Transverse colon (tissue), 4 donors: ENCODE data around the gene DNHD1. TPM values are rescaled to one million over a fixed set of nuclear protein-coding genes. Genes with fewer than 3 reads are reported as not detected.

ENCODE experiments used
- DNase-seq: peaks from one replicate; pipeline ENCODE4 v3.0.0-alpha.2; 2019
- H3K27ac ChIP-seq, 4 donors: fragments of 200-600 bp; sonication (generic); 2 replicates each; pipeline ENCODE4 v1.5.1; 2016 to 2018; ENCODE audit warnings: inconsistent platforms in 4 of 4
- H3K27me3 ChIP-seq: fragments of 200-600 bp; sonication (generic); 2 replicates; pipeline ENCODE4 v1.5.1; 2017; ENCODE audit warnings: inconsistent platforms
- H3K36me3 ChIP-seq, 4 donors: fragments of 200-600 bp; sonication (generic); 2 replicates each; pipeline ENCODE4 v1.5.1; 2017 to 2019; ENCODE audit warnings: inconsistent platforms in 4 of 4
- H3K4me1 ChIP-seq, 4 donors: fragments of 200-600 bp; sonication (generic); 2 replicates each; pipeline ENCODE4 v1.5.1; 2017 to 2020; ENCODE audit warnings: inconsistent platforms in 4 of 4
- H3K4me3 ChIP-seq, 4 donors: fragments of 200-600 bp; sonication (generic); 1 replicate in 1 of 4; 2 replicates in 3 of 4; pipeline versions ENCODE4 v1.5.1 to v1.6.1; 2017 to 2019; ENCODE audit warnings: inconsistent platforms in 4 of 4
- H3K9me3 ChIP-seq, 2 donors: fragments of 200-600 bp; sonication (generic); 2 replicates each; pipeline ENCODE4 v1.5.1; 2017 to 2019; ENCODE audit warnings: inconsistent platforms in 2 of 2
- EP300 ChIP-seq: sonication (generic); formaldehyde crosslinking; IDR thresholded peaks from one replicate; pipeline ENCODE4 v1.6.1; 2017; ENCODE audit warnings: antibody characterized with exemption, low read depth
- POLR2A ChIP-seq: fragments of 450-650 bp; IDR thresholded peaks from one replicate; pipeline ENCODE4 v1.6.1; 2016; ENCODE audit warnings: antibody characterized with exemption, mild to moderate bottlenecking, moderate library complexity
- POLR2AphosphoS5 ChIP-seq, 3 donors: sonication (generic); formaldehyde crosslinking; IDR thresholded peaks; one replicate each; pipeline ENCODE4 v1.6.1; 2016; ENCODE audit warnings: antibody characterized with exemption in 3 of 3
- WGBS, 2 donors: methylation state at CpG; one replicate each; pipeline ENCODE4 v1.1.5; 2018; ENCODE audit warnings: low coverage in 1 of 2; 5-methylcytosine and 5-hydroxymethylcytosine counted together
- in situ Hi-C, 4 donors: fragments of 200-750 bp; cut with MboI; loops; one replicate each; pipeline versions ENCODE4 v1.15.0 to v1.15.1; 2017; ENCODE audit warnings: low sequenced_read_pairs in 3 of 4, low pct_ligation_motif_present in 1 of 4, low pct_unique_long_range_greater_than_20kb in 1 of 4
- intact Hi-C: fragments of 100-400 bp; cut with DNase I; formaldehyde crosslinking; loops from one replicate; pipeline ENCODE4 v1.15.1; 2023; ENCODE audit warnings: low total_unique reads
- total RNA-seq, 4 donors: library from RNA; depleted of rRNA; stranded (reverse); fragments of >200 nt; gene quantifications; one replicate each; pipeline ENCODE4 v1.1.0, GENCODE V29; 2016
- TF ChIP-seq, protein P1 (sequence below), 5 experiments: fragments of 200-600 bp in 3 of 5; fragments of 450-650 bp in 2 of 5; sonication (generic) in 3 of 5; IDR thresholded peaks; 1 replicate in 2 of 5; 2 replicates in 3 of 5; pipeline ENCODE4 v1.5.1; 2016 to 2017; ENCODE audit warnings: antibody characterized with exemption in 5 of 5, inconsistent platforms in 3 of 5, mild to moderate bottlenecking in 2 of 5, moderate library complexity in 1 of 5

The DNHD1 gene
- total RNA-seq, 4 donors from 2014 or later = 19.3 to 57.5 (median 34.0) TPM

DNA sequence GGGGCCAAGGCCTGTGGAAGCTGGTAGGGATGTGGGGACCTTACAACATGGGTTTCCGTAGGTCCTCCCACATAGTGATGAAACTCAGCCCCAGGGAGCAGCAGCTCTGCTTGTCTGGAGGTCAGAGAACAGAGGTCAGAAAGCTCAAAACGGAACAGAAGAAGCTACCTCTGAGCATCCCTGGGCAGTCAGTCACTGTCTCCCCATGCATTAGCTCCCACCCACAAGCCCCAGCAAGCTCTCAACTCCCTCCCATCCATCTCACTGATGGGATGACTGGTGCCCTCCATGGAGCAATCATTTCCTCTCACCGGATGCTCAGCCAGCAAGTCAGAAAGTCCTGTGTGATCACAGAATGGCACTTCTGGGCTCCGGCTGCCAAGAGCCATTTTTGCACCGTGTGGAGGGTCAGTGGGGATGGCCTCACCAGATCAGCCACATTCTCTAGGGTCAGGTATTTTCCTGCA, 120.3 kb downstream of the DNHD1 start:
- Histone ChIP-seq H3K27me3 (no peaks in the 10 kb centered on the region), H3K4me3 (peak overlapping the region in 1 of 4 donors; percentile 93), H3K4me1 (peaks cover 4 to 36% (median 27%) of the 10 kb centered on the region in 4 donors), H3K9me3 (no peaks in the 10 kb centered on the region), H3K36me3 (no peaks in the 10 kb centered on the region), H3K27ac (peak overlapping the region; percentile 88 to 91 (median 91))
- WGBS, 2 donors = 89% methylated on average over 5 of the region's 5 CpGs; no CpG with 5 or more reads in 1 of the 2 donors
- intact Hi-C loops (no loop called here), in situ Hi-C loops (loop anchor here in 1 of 4 donors (5.0 kb wide), 1 partner anchor 65 kb away; the partner anchor contains the start of gene MRPL17)
- TF ChIP-seq EP300 (no peak), POLR2A (no peak), POLR2AphosphoS5 (IDR thresholded peaks at IDR 0.05) (no peak)
- TF ChIP-seq, protein P1, sequence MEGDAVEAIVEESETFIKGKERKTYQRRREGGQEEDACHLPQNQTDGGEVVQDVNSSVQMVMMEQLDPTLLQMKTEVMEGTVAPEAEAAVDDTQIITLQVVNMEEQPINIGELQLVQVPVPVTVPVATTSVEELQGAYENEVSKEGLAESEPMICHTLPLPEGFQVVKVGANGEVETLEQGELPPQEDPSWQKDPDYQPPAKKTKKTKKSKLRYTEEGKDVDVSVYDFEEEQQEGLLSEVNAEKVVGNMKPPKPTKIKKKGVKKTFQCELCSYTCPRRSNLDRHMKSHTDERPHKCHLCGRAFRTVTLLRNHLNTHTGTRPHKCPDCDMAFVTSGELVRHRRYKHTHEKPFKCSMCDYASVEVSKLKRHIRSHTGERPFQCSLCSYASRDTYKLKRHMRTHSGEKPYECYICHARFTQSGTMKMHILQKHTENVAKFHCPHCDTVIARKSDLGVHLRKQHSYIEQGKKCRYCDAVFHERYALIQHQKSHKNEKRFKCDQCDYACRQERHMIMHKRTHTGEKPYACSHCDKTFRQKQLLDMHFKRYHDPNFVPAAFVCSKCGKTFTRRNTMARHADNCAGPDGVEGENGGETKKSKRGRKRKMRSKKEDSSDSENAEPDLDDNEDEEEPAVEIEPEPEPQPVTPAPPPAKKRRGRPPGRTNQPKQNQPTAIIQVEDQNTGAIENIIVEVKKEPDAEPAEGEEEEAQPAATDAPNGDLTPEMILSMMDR (IDR thresholded peaks at IDR 0.05) = no peak
- no peak for DNase-seq

DNA sequence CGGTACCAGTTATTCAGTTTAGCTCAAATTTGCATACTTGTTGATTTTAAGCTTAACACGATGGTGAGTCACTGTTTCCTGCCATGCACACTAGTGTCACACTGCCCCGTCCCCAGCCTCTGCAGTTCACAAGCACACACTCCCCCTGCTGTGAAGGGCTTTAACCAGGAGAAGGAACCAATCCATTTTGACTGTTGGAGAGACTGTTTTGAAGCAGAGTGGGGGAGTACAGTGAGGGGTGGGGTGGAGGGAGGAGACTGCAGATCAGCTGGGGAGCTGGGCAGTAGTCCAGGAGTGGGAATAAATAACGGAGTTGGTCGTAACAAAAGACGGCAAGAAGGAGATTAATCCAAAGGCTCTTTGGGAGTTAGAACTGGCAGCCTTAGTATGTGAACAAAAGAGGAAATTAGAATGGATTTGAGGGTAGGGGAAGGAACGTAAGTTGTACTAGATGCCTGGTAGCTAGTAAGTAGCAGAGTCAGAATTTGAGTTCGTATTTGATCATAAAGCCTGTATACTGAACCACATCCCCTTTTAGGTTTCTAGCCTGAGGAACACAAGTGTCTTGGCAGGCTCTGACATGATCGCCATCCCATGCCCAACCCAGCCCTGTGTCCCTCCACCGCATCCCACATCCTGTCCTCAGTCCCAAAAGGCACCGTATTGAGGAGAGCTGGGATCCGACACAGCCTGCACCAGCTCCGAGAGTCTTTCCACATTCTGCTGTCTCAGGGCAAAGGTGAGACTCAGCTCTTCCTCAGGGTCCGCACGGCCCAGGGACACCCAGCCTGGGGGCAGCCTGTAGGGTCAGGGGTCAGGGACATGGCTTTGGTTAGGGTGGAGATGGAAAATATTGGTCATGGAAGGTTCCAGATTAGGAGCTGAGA, 121.3 kb downstream of the DNHD1 start:
- peaks cover 4 to 30% (median 20%) of the 10 kb centered on the region in 4 donors for H3K4me1 ChIP-seq
- peak; percentile 49 for DNase-seq
- H3K27ac ChIP-seq = peak overlapping the region; percentile 88 to 91 (median 91)
- H3K9me3 ChIP-seq = no peaks in the 10 kb centered on the region
- no peaks in the 10 kb centered on the region for H3K27me3 ChIP-seq
- intact Hi-C loops = no loop called here
- peak overlapping the region; percentile 48 to 93 (median 65) for H3K4me3 ChIP-seq
- 7 to 22% methylated on average over 7 to 15 of the region's 15 CpGs for WGBS, 2 donors
- TF ChIP-seq POLR2AphosphoS5 (IDR thresholded peaks at IDR 0.05) (peak; percentile 35 to 51 (median 48)), EP300 (no peak), POLR2A (peak; percentile 40)
- in situ Hi-C loops = loop anchor here in 1 of 4 donors (5.0 kb wide), 1 partner anchor 64 kb away; the partner anchor contains the start of gene MRPL17
- H3K36me3 ChIP-seq = no peaks in the 10 kb centered on the region

GRCh38 chr11:6619004-6619745, 122.1 kb downstream of the DNHD1 start, which contains the start of gene TPP1:
Gene TPP1 (minus strand): TSS chr11:6619422. CDS start chr11:6619400, 22 bp downstream.
- peak within 1 kb of the TSS; percentile 48 to 93 (median 65) for H3K4me3 ChIP-seq
- peaks cover 4 to 24% (median 17%) of the 10 kb centered on the region in 4 donors for H3K4me1 ChIP-seq
- no peaks in the 10 kb centered on the region for H3K9me3 ChIP-seq
- 0% methylated on average over 5 to 16 of the region's 16 CpGs for WGBS, 2 donors
- peak; percentile 95 for DNase-seq
- no peaks in the 10 kb centered on the region for H3K27me3 ChIP-seq
- intact Hi-C loops (no loop called here), in situ Hi-C loops (loop anchor here in 1 of 4 donors (5.0 kb wide), 1 partner anchor 63 kb away; the partner anchor contains the start of gene MRPL17)
- H3K27ac ChIP-seq = peak within 1 kb of the TSS; percentile 88 to 91 (median 91)
- TF ChIP-seq, protein P1 (IDR thresholded peaks at IDR 0.05) = no peak
- TF ChIP-seq POLR2AphosphoS5 (IDR thresholded peaks at IDR 0.05) (peak; percentile 94 to 97 (median 96)), POLR2A (peak; percentile 85), EP300 (no peak)
- H3K36me3 ChIP-seq = no peaks in the 10 kb centered on the region

- H3K36me3 ChIP-seq = no peaks in the 10 kb centered on the region
- in situ Hi-C loops = no loop called here
- WGBS, 2 donors = 82 to 83% methylated on average over 1 of the region's 1 CpG
- H3K9me3 ChIP-seq = no peaks in the 10 kb centered on the region
- intact Hi-C loops = no loop called here
- H3K27me3 ChIP-seq = no peaks in the 10 kb centered on the region
- no peak overlapping the region for H3K4me3 ChIP-seq
- TF ChIP-seq EP300 (no peak), POLR2A (no peak), POLR2AphosphoS5 (IDR thresholded peaks at IDR 0.05) (no peak)
- TF ChIP-seq, protein P1 (IDR thresholded peaks at IDR 0.05) = no peak
- no peak for DNase-seq
- no peak overlapping the region for H3K27ac ChIP-seq
- H3K4me1 ChIP-seq = peaks cover 4 to 24% (median 17%) of the 10 kb centered on the region in 4 donors
Observed at GRCh38 chr11:6620636-6621035, 123.6 kb downstream of the DNHD1 start.

Other genes with a start within 250 kb of the DNHD1 start
- gene CCKBR, start 237.4 kb upstream of the DNHD1 start, total RNA-seq = under 1 TPM in 1 of 4 donors, not detected in 3; 0.48 TPM
- 100 to 1,000 TPM in 1 of 4 donors, 10 to 100 TPM in 2, 1 to 10 TPM in 1; 8.2 to 124 (median 31.0) TPM for gene CAVIN3, start 176.8 kb upstream of the DNHD1 start, total RNA-seq
- gene SMPD1, start 106.8 kb upstream of the DNHD1 start, total RNA-seq = 10 to 100 TPM; 27.7 to 67.0 (median 43.2) TPM
- 10 to 100 TPM in 3 of 4 donors, 1 to 10 TPM in 1; 9.0 to 18.3 (median 12.0) TPM for gene APBB1, start 78.2 kb upstream of the DNHD1 start, total RNA-seq
- gene HPX, start 56.3 kb upstream of the DNHD1 start, total RNA-seq = 1 to 10 TPM in 2 of 4 donors, not detected in 2; 1.8 to 4.6 TPM
- gene TRIM3, start 23.3 kb upstream of the DNHD1 start, total RNA-seq = 100 to 1,000 TPM in 1 of 4 donors, 10 to 100 TPM in 3; 49.1 to 205 (median 67.9) TPM
- gene ARFIP2, start 15.9 kb upstream of the DNHD1 start, total RNA-seq = 100 to 1,000 TPM in 1 of 4 donors, 10 to 100 TPM in 3; 77.3 to 110 (median 87.2) TPM
- 10 to 100 TPM; 19.1 to 40.2 (median 30.3) TPM for gene TIMM10B, start 15.8 kb upstream of the DNHD1 start, total RNA-seq
- gene RRP8, start 106.3 kb downstream of the DNHD1 start, total RNA-seq = 100 to 1,000 TPM in 1 of 4 donors, 10 to 100 TPM in 2, 1 to 10 TPM in 1; 9.7 to 145 (median 48.2) TPM
- 100 to 1,000 TPM; 159 to 211 (median 169) TPM for gene ILK, start 106.5 kb downstream of the DNHD1 start, total RNA-seq
- gene TAF10, start 114.9 kb downstream of the DNHD1 start, total RNA-seq = 100 to 1,000 TPM in 1 of 4 donors, 10 to 100 TPM in 3; 35.7 to 114 (median 53.8) TPM
- 100 to 1,000 TPM in 1 of 4 donors, 10 to 100 TPM in 3; 64.0 to 114 (median 74.0) TPM for gene TPP1, start 122.1 kb downstream of the DNHD1 start, total RNA-seq
- gene DCHS1, start 158.5 kb downstream of the DNHD1 start, total RNA-seq = 10 to 100 TPM in 3 of 4 donors, 1 to 10 TPM in 1; 5.5 to 17.7 (median 14.0) TPM
- gene MRPL17, start 186.1 kb downstream of the DNHD1 start, total RNA-seq = 10 to 100 TPM in 3 of 4 donors, 1 to 10 TPM in 1; 9.3 to 62.9 (median 14.2) TPM